AG04450 (cell line): Measurements from ENCODE around the gene BEST1. TPM values are rescaled to one million over a fixed set of nuclear protein-coding genes. Genes with fewer than 3 reads are reported as not detected.

Experiments used
- CTCF ChIA-PET: fragments of 300-600, 350-600 bp; formaldehyde crosslinking; extraction: SDS; loops from one replicate; lab custom pipeline; 2022; ENCODE audit warnings: antibody characterized with exemption, inconsistent platforms; lab: Charles Lee
- POLR2A ChIA-PET: fragments of 350-600 bp; formaldehyde crosslinking; extraction: SDS; loops from one replicate; lab custom pipeline; 2021; ENCODE audit warnings: antibody characterized with exemption, inconsistent platforms; lab: Yijun Ruan, JAX
- DNase-seq: peaks from one replicate; pipeline ENCODE4 v3.0.0-alpha.2; 2011; ENCODE audit warnings: low read depth, low spot score
- H3K27ac ChIP-seq: one replicate; pipeline ENCODE4 v1.5.1; 2012; ENCODE audit warnings: low read depth, low read length, control low read depth
- H3K27me3 ChIP-seq: one replicate; pipeline ENCODE4 v1.6.0; 2012; ENCODE audit warnings: low read length; ENCODE audit not compliant: control insufficient read depth, insufficient read depth
- H3K4me3 ChIP-seq: 2 replicates; pipeline ENCODE4 v1.5.1; 2011; ENCODE audit warnings: mild to moderate bottlenecking, low read depth, low read length, control low read depth
- H3K9me3 ChIP-seq: 2 replicates; pipeline ENCODE4 v1.5.1; 2012; ENCODE audit warnings: low read length; ENCODE audit not compliant: control insufficient read depth, insufficient read depth
- CTCF ChIP-seq: IDR thresholded peaks from 2 replicates; pipeline ENCODE4 v1.5.1; 2011; ENCODE audit warnings: low read depth, low read length, control low read depth, inconsistent platforms
- polyA plus RNA-seq: library from polyadenylated mRNA; depleted of rRNA; stranded (reverse); fragments of >200 nt; gene quantifications from 2 replicates; pipeline ENCODE4 v1.2.3, GENCODE V29; 2011

BEST1 gene
- polyA plus RNA-seq, 1 experiment = 2.6 TPM

DNA sequence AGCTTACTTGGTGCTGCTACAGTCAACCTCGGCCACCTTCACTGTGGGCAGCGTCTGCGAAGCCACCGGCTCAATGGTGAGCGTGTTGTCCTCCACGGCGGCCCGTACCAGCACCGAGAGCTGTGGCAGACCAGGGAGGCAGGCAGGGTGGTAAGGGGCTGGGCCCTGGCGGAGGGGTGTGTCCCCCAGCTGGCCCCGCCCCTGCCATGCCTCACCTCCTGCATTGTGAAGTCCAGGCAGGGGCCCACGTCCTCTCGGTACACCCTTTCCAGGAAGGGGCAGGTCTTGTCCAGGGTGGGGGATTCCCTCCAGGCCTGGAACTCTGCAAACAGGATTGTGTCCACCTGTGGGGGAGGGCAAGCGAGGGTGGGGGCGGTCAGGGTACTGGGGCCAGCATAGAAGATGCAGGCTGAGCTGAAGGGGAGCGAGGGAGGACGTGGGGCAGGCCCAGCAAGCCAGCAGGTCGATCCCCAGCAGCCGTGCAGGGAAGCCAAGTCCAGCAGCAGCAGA, 45.6 kb upstream of the BEST1 start:
- ChIA-PET CTCF (interaction anchor here (1.1 to 11.4 kb wide), 4 partner anchors 34 to 203 kb away, joined by 3 to 345 read pairs (median 8); partner anchors contain the start of gene BEST1), POLR2A (no interaction called here)
- no peaks in the 10 kb centered on the region; the same call in 1 of the 2 replicates for H3K9me3 ChIP-seq
- no peak for TF ChIP-seq CTCF
- no peak overlapping the region for H3K27ac ChIP-seq
- no peak for DNase-seq
- no peak overlapping the region for H3K4me3 ChIP-seq
- H3K27me3 ChIP-seq = peaks cover 2% of the 10 kb centered on the region

- ChIA-PET POLR2A (no interaction called here), CTCF (interaction anchor here (1.1 to 11.4 kb wide), 4 partner anchors 35 to 202 kb away, joined by 3 to 345 read pairs (median 8); partner anchors contain the start of gene BEST1)
- H3K4me3 ChIP-seq = no peak overlapping the region
- TF ChIP-seq CTCF = no peak
- DNase-seq = no peak
- H3K9me3 ChIP-seq = no peaks in the 10 kb centered on the region; the same call in 1 of the 2 replicates
- peaks cover 2% of the 10 kb centered on the region for H3K27me3 ChIP-seq
- no peak overlapping the region for H3K27ac ChIP-seq
These were observed 45.0 kb upstream of the BEST1 start for GRCh38 chr11:61905067-61905696.

- Histone ChIP-seq H3K4me3 (no peak overlapping the region), H3K27ac (no peak overlapping the region), H3K27me3 (peaks cover 2% of the 10 kb centered on the region), H3K9me3 (no peaks in the 10 kb centered on the region; the same call in 1 of the 2 replicates)
- ChIA-PET POLR2A (interaction anchor here (0.5 to 0.9 kb wide), 2 partner anchors 18 to 49 kb away, joined by 3 to 4 read pairs; no protein-coding TSS in a partner anchor), CTCF (interaction anchor here (2.6 to 11.4 kb wide), 2 partner anchors 42 to 176 kb away, joined by 10 to 345 read pairs; partner anchors contain the start of gene BEST1)
- TF ChIP-seq CTCF = no peak
- no peak for DNase-seq
These were observed 44.2 kb upstream of the BEST1 start for GRCh38 chr11:61905801-61906521.

- TF ChIP-seq CTCF = no peak
- DNase-seq = no peak
- peaks cover 2% of the 10 kb centered on the region for H3K27me3 ChIP-seq
- ChIA-PET POLR2A (interaction anchor here (0.9 kb wide), 1 partner anchor 17 kb away, joined by 3 read pairs; no protein-coding TSS in a partner anchor), CTCF (interaction anchor here (0.5 to 4.4 kb wide), 3 partner anchors 8 to 175 kb away, joined by 3 to 61 read pairs (median 10); no protein-coding TSS in a partner anchor)
- H3K4me3 ChIP-seq = no peak overlapping the region
- H3K9me3 ChIP-seq = no peaks in the 10 kb centered on the region; the same call in 1 of the 2 replicates
- H3K27ac ChIP-seq = no peak overlapping the region
These were observed 43.6 kb upstream of the BEST1 start for GRCh38 chr11:61906522-61906909.
